KMS-11 (cell line): ENCODE results near the gene CFB.
"Not testable (repeated sequence)": the region's sequence is repeated elsewhere in the genome, so short reads cannot be mapped to it uniquely, and the experiment has no call there.

Experiments
- H2AFZ ChIP-seq: fragments of 200-600 bp; sonication (generic); 2 replicates; pipeline ENCODE4 v1.6.1; 2016; ENCODE audit warnings: antibody characterized with exemption, mixed run types, low read depth
- H3K27ac ChIP-seq: fragments of 200-600 bp; sonication (generic); 2 replicates; pipeline ENCODE4 v1.6.1; 2016; ENCODE audit warnings: mild to moderate bottlenecking, mixed run types
- H3K27me3 ChIP-seq: fragments of 200-600 bp; sonication (generic); 2 replicates; pipeline ENCODE4 v1.6.1; 2017; ENCODE audit warnings: mild to moderate bottlenecking, low read depth, mixed run types, moderate library complexity; ENCODE audit not compliant: insufficient read depth
- H3K36me3 ChIP-seq: fragments of 200-600 bp; sonication (generic); 2 replicates; pipeline ENCODE4 v1.6.1; 2017; ENCODE audit warnings: mild to moderate bottlenecking, mixed run types; ENCODE audit not compliant: insufficient read depth
- H3K4me1 ChIP-seq: fragments of 200-600 bp; sonication (generic); 2 replicates; pipeline ENCODE4 v1.6.1; 2016; ENCODE audit warnings: mild to moderate bottlenecking, low read depth, mixed run types; ENCODE audit not compliant: poor library complexity, severe bottlenecking
- H3K4me2 ChIP-seq: fragments of 200-600 bp; sonication (generic); 2 replicates; pipeline ENCODE4 v1.7.0; 2016; ENCODE audit warnings: mild to moderate bottlenecking, mixed run types
- H3K4me3 ChIP-seq: fragments of 200-600 bp; sonication (generic); IDR thresholded peaks from 2 replicates; pipeline ENCODE4 v1.6.1; 2017; ENCODE audit warnings: low read depth, low read length, mixed read lengths; ENCODE audit not compliant: insufficient read depth
- H3K79me2 ChIP-seq: fragments of 200-600 bp; sonication (generic); 2 replicates; pipeline ENCODE4 v1.6.1; 2016; ENCODE audit warnings: low read depth, mixed run types; ENCODE audit not compliant: insufficient read depth
- H3K9ac ChIP-seq: fragments of 200-600 bp; sonication (generic); 2 replicates; pipeline ENCODE4 v1.6.1; 2016; ENCODE audit warnings: mild to moderate bottlenecking, mixed run types
- H4K20me1 ChIP-seq: fragments of 200-600 bp; sonication (generic); 2 replicates; pipeline ENCODE4 v1.6.1; 2016; ENCODE audit warnings: mild to moderate bottlenecking, mixed run types; ENCODE audit not compliant: insufficient read depth
- CTCF ChIP-seq: fragments of 200-600 bp; sonication (generic); conservative IDR thresholded peaks from 2 replicates; pipeline ENCODE4 v1.6.1; 2017; ENCODE audit warnings: low read depth, mild to moderate bottlenecking, antibody characterized with exemption, low read length, moderate library complexity, mixed read lengths

CFB gene

DNA sequence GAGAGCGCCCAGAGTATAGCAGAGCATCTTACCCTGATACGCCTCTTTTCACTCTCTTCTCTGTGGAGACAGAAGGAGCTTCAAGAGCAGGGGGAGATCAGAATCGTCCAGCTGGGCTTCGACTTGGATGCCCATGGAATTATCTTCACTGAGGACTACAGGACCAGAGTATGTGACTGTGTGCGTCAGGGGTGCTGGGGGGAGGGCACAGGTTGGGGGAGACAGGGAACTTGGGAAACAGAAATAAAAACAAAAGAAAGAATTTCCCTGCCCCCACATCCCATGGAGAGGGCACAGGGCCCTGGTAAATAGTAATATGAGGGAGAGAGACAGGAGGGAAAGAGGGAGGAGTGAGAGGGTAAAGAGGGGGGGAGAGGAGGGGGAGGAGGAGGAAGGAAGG lies 32.9 kb downstream of the CFB start:
- Histone ChIP-seq H3K4me2 (no peak overlapping the region), H3K9ac (no peak overlapping the region)

DNA sequence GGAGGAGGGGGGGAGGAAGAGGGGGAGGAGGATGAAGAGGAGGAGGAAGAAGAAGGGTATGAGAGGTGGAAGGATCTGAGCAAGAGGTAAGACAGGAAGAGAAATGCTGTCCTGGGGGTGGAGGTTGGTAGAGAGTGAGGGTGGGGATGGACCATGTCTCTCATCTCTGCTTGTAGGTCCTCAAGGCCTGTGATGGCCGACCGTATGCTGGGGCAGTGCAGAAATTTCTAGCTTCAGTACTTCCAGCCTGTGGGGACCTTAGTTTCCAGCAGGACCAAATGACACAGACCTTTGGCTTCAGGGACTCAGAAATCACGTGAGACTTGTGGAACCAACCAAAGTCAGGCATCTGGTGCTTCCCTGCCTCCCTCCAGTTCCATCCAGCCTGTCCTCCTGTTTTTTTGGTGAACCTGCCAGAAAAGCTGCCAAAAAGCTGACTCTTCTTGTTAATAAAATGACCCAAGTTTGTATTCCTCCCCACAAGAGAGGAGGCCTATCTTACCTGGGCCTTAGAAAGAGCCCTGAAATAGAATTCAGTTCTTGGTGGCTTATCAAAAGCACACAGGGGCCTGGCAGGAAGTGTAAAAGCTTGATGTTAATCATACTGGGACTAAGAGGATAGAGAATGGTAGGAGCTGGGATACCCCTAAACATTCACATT lies 33.5 kb downstream of the CFB start:
- H3K79me2 ChIP-seq = no peaks in the 10 kb centered on the region
- H4K20me1 ChIP-seq = no peaks in the 10 kb centered on the region
- no peaks in the 10 kb centered on the region for H3K36me3 ChIP-seq
- no peak overlapping the region for H3K4me2 ChIP-seq
- TF ChIP-seq CTCF = no peak
- no peaks in the 10 kb centered on the region for H3K4me1 ChIP-seq
- H3K27ac ChIP-seq = no peak overlapping the region
- H3K9ac ChIP-seq = no peak overlapping the region
- H2AFZ ChIP-seq = no peak overlapping the region
- H3K4me3 ChIP-seq = no peak overlapping the region
- no peaks in the 10 kb centered on the region for H3K27me3 ChIP-seq

More for the DNA sequence above, 32.9 kb downstream of the CFB start:
- no peak overlapping the region for H3K4me3 ChIP-seq
- TF ChIP-seq CTCF = no peak
- no peaks in the 10 kb centered on the region for H3K79me2 ChIP-seq
- no peaks in the 10 kb centered on the region for H3K4me1 ChIP-seq
- H2AFZ ChIP-seq = no peak overlapping the region
- no peaks in the 10 kb centered on the region for H3K27me3 ChIP-seq
- H4K20me1 ChIP-seq = no peaks in the 10 kb centered on the region
- H3K27ac ChIP-seq = no peak overlapping the region
- no peaks in the 10 kb centered on the region for H3K36me3 ChIP-seq

- not testable (repeated sequence) for H3K27me3 ChIP-seq
Observed at GRCh38 chr6:31980195-31980876, 34.4 kb downstream of the CFB start.

DNA sequence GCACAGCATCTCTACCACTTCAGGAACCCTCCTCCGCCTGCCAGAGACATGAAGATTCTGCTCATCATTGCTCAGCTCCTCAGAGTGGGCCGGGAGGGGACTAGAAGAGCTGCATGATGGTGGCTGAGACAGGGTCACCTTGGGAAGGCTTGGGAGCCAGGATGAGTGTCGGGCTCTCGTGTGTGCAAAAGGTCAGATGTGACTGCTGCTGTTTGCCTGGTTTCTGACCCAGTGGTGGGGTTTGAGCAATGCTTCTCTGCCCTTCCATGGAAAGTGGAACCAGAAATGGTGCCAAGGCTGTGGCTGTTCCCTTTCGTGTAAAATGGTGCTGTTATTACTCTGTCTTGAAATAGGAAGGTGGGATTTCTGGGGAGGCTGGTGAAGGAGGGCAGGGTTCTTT lies 35.1 kb downstream of the CFB start:
- H3K4me3 ChIP-seq, H3K27ac ChIP-seq, H4K20me1 ChIP-seq, H3K79me2 ChIP-seq, H2AFZ ChIP-seq, H3K27me3 ChIP-seq, H3K4me2 ChIP-seq, H3K4me1 ChIP-seq, H3K9ac ChIP-seq, H3K36me3 ChIP-seq: not testable (repeated sequence)

More at GRCh38 chr6:31980195-31980876, 34.4 kb downstream of the CFB start:
- not testable (repeated sequence) for H3K36me3 ChIP-seq, H3K9ac ChIP-seq, H3K79me2 ChIP-seq, H3K27ac ChIP-seq, H2AFZ ChIP-seq, H3K4me3 ChIP-seq, H4K20me1 ChIP-seq, H3K4me1 ChIP-seq, H3K4me2 ChIP-seq

DNA sequence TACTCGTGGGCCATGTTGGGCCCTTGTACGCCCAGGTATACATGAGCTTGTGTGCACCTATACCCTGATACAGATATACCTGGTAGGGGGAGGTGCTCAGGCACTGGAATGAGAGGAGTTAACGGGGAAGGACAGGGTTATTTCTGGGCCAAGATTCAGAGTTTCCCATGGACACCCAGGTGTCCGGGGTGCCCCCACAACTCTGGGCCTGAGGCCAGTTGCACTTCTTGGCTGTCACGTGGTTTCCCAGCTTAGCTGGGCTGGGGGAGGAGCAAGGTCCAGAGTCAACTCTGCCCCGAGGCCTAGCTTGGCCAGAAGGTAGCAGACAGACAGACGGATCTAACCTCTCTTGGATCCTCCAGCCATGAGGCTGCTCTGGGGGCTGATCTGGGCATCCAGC lies 35.8 kb downstream of the CFB start, which contains the start of gene C4A:
Gene C4A (plus strand): TSS at position 314 of the 400 bp plus-strand sequence. CDS start 51 bp downstream, at position 365.
- H3K79me2 ChIP-seq, H3K4me1 ChIP-seq, H3K27me3 ChIP-seq, H3K4me2 ChIP-seq, H4K20me1 ChIP-seq, H2AFZ ChIP-seq, H3K27ac ChIP-seq, H3K9ac ChIP-seq, H3K4me3 ChIP-seq, H3K36me3 ChIP-seq: not testable (repeated sequence)

DNA sequence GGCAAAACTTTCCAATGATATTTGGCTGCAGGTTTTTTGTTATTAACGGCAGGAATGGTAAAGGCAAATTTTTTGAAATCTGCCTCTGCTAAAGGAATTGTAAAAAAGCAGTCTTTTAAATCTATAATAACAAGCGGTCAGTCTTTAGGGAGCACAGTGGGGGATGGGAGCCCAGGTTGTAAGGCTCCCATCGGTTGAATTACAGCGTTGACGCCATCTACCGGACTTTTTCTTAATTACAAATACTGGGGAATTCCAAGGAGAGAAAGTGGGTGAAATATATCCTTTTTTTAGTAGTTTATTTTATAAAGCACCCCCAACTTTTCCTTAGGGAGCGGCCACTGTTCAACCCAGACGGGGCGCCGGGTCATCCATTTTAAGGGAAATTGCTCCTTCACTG lies 43.5 kb downstream of the CFB start:
- not testable (repeated sequence) for H3K4me1 ChIP-seq, H3K4me2 ChIP-seq, H3K4me3 ChIP-seq, H3K27me3 ChIP-seq, H3K9ac ChIP-seq, H3K36me3 ChIP-seq, H3K27ac ChIP-seq, H2AFZ ChIP-seq, H3K79me2 ChIP-seq, H4K20me1 ChIP-seq

GRCh38 chr6:31994421-31994820 lies 48.5 kb downstream of the CFB start:
- H3K79me2 ChIP-seq, H3K4me2 ChIP-seq, H3K36me3 ChIP-seq, H4K20me1 ChIP-seq, H3K9ac ChIP-seq, H3K27me3 ChIP-seq, H3K4me3 ChIP-seq, H2AFZ ChIP-seq, H3K27ac ChIP-seq, H3K4me1 ChIP-seq: not testable (repeated sequence)

GRCh38 chr6:31996385-31996784 lies 50.5 kb downstream of the CFB start:
- not testable (repeated sequence) for H3K27ac ChIP-seq, H3K79me2 ChIP-seq, H3K4me1 ChIP-seq

More at GRCh38 chr6:31996385-31996784, 50.5 kb downstream of the CFB start:
- not testable (repeated sequence) for H3K27me3 ChIP-seq, H4K20me1 ChIP-seq, H3K4me2 ChIP-seq, H3K9ac ChIP-seq, H3K4me3 ChIP-seq, H3K36me3 ChIP-seq, H2AFZ ChIP-seq
